Measurements from ENCODE around the gene CXorf66. TPM values are rescaled to one million over a fixed set of nuclear protein-coding genes. Genes with fewer than 3 reads are reported as not detected.

The CXorf66 gene
- total and polyA plus RNA-seq, 2 of the 13 experiments (the other 11 are each of a cell fraction or from before 2014, with no cell fraction given): not detected

DNA sequence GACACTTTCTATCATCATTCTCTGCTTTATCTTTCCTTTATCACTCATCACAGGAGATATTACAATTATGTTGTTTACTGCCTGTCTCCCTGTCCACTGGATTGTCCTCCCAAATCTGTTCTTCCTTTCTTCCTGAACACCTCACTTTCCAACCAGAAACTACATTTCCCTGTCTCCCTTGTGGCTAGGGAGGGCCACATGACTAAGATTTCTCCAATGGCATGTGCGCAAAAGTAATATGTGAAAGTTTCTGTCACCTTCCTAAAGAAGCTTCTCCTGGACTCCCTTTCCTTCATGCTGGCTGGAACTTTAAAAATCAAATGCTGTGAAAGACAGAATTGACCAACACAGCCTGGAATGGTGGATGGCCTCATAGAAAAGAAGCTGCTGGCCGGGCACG, 58.2 kb downstream of the CXorf66 start:
- no peak overlapping the region for H3K4me2 ChIP-seq (ENCODE audit: low read depth, low read length)
- intact Hi-C loops (cut with micrococcal nuclease; ENCODE audit: unreplicated experiment) (no loop called here), in situ Hi-C loops (cut with HindIII; ENCODE audit: extremely low pct_ligation_motif_present, low pct_unique_long_range_greater_than_20kb) (no loop called here)
- H4K20me1 ChIP-seq (ENCODE audit: insufficient read depth, low read length): no peaks in the 10 kb centered on the region
- H3K9ac ChIP-seq (ENCODE audit: insufficient read depth, low read depth, low read length): no peak overlapping the region
- DNase-seq (ENCODE audit: low spot score): no peak
- no peak overlapping the region for H2AFZ ChIP-seq (ENCODE audit: low read length)
- WGBS (ENCODE audit: low lambda C conversion rate): 100% methylated on average over 3 of the region's 3 CpGs
- ATAC-seq: no peak
- H3K27me3 ChIP-seq (ENCODE audit: control insufficient read depth in 1 of 2, insufficient read depth in 2 of 2, low read length in 2 of 2): no peaks in the 10 kb centered on the region
- CTCF ChIA-PET (ENCODE audit: low intra/inter-chr PET ratio, low total read pairs): no interaction called here
- peaks cover 3% of the 10 kb centered on the region for H3K79me2 ChIP-seq (ENCODE audit: insufficient read depth, low read length)
- H3K27ac ChIP-seq (ENCODE audit: extremely low read length, insufficient read depth, low read length): no peak overlapping the region
- H3K4me1 ChIP-seq (ENCODE audit: insufficient read depth, low read length): no peaks in the 10 kb centered on the region
- no peaks in the 10 kb centered on the region for H3K36me3 ChIP-seq (replicated peaks in 1 of 2; ENCODE audit: control insufficient read depth in 1 of 2, insufficient read depth in 2 of 2, low read length in 2 of 2)
- FAIRE-seq: no peak
- no TSS peak for BruUV-seq (replicated peaks)
- POLR2A ChIA-PET: no interaction called here
- H3K9me3 ChIP-seq (ENCODE audit: low read length): no peaks in the 10 kb centered on the region
- no peak overlapping the region for H3K4me3 ChIP-seq (replicated peaks in 1 of 3; ENCODE audit: insufficient read depth in 1 of 3, low read depth in 2 of 3, low read length in 3 of 3)
- TF ChIP-seq XBP1 (CRISPR knock-in tag; IDR thresholded peaks at IDR 0.05) (no peak), ZNF124 (CRISPR knock-in tag; IDR thresholded peaks at IDR 0.05) (no peak), ZBTB3 (CRISPR knock-in tag; IDR thresholded peaks at IDR 0.05; ENCODE audit: borderline replicate concordance, low read depth) (no peak), MTF2 (CRISPR knock-in tag; IDR thresholded peaks at IDR 0.05; ENCODE audit: borderline replicate concordance) (no peak), TOPORS (CRISPR knock-in tag; IDR thresholded peaks at IDR 0.05) (no peak), EHMT2 (IDR thresholded peaks at IDR 0.05; ENCODE audit: borderline replicate concordance, low read depth, low read length) (no peak), XRCC5 (optimal IDR thresholded peaks at IDR 0.05; ENCODE audit: low read length) (no peak), ZNF775 (CRISPR knock-in tag; IDR thresholded peaks at IDR 0.05; ENCODE audit: borderline replicate concordance) (no peak), MED8 (CRISPR knock-in tag; IDR thresholded peaks at IDR 0.05; ENCODE audit: insufficient replicate concordance) (no peak), CHD4 (IDR thresholded peaks at IDR 0.05; ENCODE audit: borderline replicate concordance, low read length) (no peak), ZNF460 (CRISPR knock-in tag; IDR thresholded peaks at IDR 0.05; ENCODE audit: borderline replicate concordance) (no peak), PHB2 (IDR thresholded peaks at IDR 0.05; ENCODE audit: partially characterized antibody) (no peak), ZNF512 (CRISPR knock-in tag; IDR thresholded peaks at IDR 0.05) (no peak), RFXANK (CRISPR knock-in tag; IDR thresholded peaks at IDR 0.05) (no peak), ZNF749 (CRISPR knock-in tag; IDR thresholded peaks at IDR 0.05; ENCODE audit: borderline replicate concordance) (no peak), ZNF772 (CRISPR knock-in tag; IDR thresholded peaks at IDR 0.05) (no peak)
- TF ChIP-seq, protein P1, sequence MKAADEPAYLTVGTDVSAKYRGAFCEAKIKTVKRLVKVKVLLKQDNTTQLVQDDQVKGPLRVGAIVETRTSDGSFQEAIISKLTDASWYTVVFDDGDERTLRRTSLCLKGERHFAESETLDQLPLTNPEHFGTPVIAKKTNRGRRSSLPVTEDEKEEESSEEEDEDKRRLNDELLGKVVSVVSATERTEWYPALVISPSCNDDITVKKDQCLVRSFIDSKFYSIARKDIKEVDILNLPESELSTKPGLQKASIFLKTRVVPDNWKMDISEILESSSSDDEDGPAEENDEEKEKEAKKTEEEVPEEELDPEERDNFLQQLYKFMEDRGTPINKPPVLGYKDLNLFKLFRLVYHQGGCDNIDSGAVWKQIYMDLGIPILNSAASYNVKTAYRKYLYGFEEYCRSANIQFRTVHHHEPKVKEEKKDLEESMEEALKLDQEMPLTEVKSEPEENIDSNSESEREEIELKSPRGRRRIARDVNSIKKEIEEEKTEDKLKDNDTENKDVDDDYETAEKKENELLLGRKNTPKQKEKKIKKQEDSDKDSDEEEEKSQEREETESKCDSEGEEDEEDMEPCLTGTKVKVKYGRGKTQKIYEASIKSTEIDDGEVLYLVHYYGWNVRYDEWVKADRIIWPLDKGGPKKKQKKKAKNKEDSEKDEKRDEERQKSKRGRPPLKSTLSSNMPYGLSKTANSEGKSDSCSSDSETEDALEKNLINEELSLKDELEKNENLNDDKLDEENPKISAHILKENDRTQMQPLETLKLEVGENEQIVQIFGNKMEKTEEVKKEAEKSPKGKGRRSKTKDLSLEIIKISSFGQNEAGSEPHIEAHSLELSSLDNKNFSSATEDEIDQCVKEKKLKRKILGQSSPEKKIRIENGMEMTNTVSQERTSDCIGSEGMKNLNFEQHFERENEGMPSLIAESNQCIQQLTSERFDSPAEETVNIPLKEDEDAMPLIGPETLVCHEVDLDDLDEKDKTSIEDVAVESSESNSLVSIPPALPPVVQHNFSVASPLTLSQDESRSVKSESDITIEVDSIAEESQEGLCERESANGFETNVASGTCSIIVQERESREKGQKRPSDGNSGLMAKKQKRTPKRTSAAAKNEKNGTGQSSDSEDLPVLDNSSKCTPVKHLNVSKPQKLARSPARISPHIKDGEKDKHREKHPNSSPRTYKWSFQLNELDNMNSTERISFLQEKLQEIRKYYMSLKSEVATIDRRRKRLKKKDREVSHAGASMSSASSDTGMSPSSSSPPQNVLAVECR (CRISPR knock-in tag; IDR thresholded peaks at IDR 0.05; ENCODE audit: borderline replicate concordance): no peak
